ENCODE results near the gene CNBP. TPM values are rescaled to one million over a fixed set of nuclear protein-coding genes. Genes with fewer than 3 reads are reported as not detected.

Gene CNBP
- total and polyA plus RNA-seq, 2 of the 4 experiments (the other 2 are of a cell fraction) = 217 to 223 TPM

DNA sequence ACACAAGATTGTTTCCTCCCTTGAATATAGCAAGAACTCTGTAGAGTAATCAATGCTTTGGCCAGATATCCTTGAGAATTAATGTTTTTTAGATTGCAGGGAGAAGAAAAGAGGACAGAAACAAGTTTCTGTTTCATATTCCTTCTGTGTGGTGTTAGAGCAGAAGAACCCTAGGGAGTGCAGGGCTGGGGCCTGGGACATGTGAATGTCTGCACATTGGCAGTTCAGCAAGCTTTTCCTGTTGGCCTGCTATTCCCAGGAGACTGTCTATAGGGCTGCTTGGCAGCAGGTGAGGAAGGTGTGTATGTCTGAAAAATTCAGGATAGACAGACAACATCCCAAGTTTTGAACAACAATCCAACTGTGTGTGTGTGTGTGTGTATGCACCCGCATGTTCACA is 13.6 kb upstream of the CNBP start:
- Histone ChIP-seq H3K4me2 (ENCODE audit: low read depth, low read length) (no peak overlapping the region), H2BK15ac (ENCODE audit: low read depth, low read length) (no peak overlapping the region), H3K4ac (ENCODE audit: low read depth, low read length) (no peak overlapping the region; the same call in 1 of the 2 replicates), H3K27ac (ENCODE audit: insufficient read depth, low read length) (no peak overlapping the region), H2AFZ (replicated peaks; ENCODE audit: low read length, poor library complexity) (no peak overlapping the region), H3K4me1 (ENCODE audit: control insufficient read depth, insufficient read depth, low read length) (peaks cover 12% of the 10 kb centered on the region), H4K8ac (ENCODE audit: low read depth in 2 of 2, low read length in 2 of 2) (no peak overlapping the region), H3K79me1 (ENCODE audit: low read depth in 1 of 2, low read length in 2 of 2) (peaks cover 0 to 10% of the 10 kb centered on the region in 2 experiments; a peak in 3 of 4 replicates), H4K91ac (ENCODE audit: insufficient read depth, low read depth, low read length) (0 out of 2 replicates have a peak overlapping the region, but pooled peaks have one; percentile 11), H3K36me3 (ENCODE audit: control insufficient read depth, insufficient read depth, low read length) (no peaks in the 10 kb centered on the region), H3K9me3 (ENCODE audit: control insufficient read depth, insufficient read depth, low read length) (no peaks in the 10 kb centered on the region), H2BK120ac (ENCODE audit: low read depth, low read length) (0 out of 2 replicates have a peak overlapping the region, but pooled peaks have one; percentile 3), H2AK5ac (ENCODE audit: low read depth, low read length) (no peak overlapping the region), H3K23ac (ENCODE audit: low read depth, low read length) (no peak overlapping the region; the same call in 1 of the 2 replicates), H3K14ac (replicated peaks; ENCODE audit: low read depth, low read length) (0 out of 2 replicates have a peak overlapping the region, but pooled peaks have one; percentile 0), H2BK20ac (ENCODE audit: low read depth, low read length) (no peak overlapping the region), H3K18ac (ENCODE audit: low read depth, low read length) (no peak overlapping the region), H3K4me3 (ENCODE audit: insufficient read depth, low read depth, low read length) (no peak overlapping the region), H4K20me1 (ENCODE audit: insufficient read depth, low read length) (peaks cover 3% of the 10 kb centered on the region; the same call in 1 of the 2 replicates), H2AK9ac (replicated peaks; ENCODE audit: low read depth, low read length, poor library complexity) (no peak overlapping the region), H3K56ac (ENCODE audit: extremely low read depth, insufficient read depth, low read length) (no peak overlapping the region), H4K5ac (ENCODE audit: low read depth, low read length) (no peak overlapping the region), H3K27me3 (ENCODE audit: control insufficient read depth, insufficient read depth, low read length) (no peaks in the 10 kb centered on the region), H3K9me1 (ENCODE audit: insufficient read depth, low read length) (peaks cover 8% of the 10 kb centered on the region), H3K9ac (ENCODE audit: low read depth, low read length) (no peak overlapping the region), H2BK5ac (ENCODE audit: low read depth, low read length, poor library complexity, severe bottlenecking) (no peak overlapping the region)
- ATAC-seq (ENCODE audit: low read depth) (no peak), DNase-seq (no peak)
- CTCF ChIA-PET = interaction anchor here (2.1 kb wide), 2 partner anchors 35 to 49 kb away, joined by 8 to 10 read pairs; no protein-coding TSS in a partner anchor
- TF ChIP-seq, protein P1, sequence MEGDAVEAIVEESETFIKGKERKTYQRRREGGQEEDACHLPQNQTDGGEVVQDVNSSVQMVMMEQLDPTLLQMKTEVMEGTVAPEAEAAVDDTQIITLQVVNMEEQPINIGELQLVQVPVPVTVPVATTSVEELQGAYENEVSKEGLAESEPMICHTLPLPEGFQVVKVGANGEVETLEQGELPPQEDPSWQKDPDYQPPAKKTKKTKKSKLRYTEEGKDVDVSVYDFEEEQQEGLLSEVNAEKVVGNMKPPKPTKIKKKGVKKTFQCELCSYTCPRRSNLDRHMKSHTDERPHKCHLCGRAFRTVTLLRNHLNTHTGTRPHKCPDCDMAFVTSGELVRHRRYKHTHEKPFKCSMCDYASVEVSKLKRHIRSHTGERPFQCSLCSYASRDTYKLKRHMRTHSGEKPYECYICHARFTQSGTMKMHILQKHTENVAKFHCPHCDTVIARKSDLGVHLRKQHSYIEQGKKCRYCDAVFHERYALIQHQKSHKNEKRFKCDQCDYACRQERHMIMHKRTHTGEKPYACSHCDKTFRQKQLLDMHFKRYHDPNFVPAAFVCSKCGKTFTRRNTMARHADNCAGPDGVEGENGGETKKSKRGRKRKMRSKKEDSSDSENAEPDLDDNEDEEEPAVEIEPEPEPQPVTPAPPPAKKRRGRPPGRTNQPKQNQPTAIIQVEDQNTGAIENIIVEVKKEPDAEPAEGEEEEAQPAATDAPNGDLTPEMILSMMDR (conservative IDR thresholded peaks at IDR 0.05; ENCODE audit: low read depth, low read length) = no peak
- TF ChIP-seq MAZ (IDR thresholded peaks at IDR 0.05; ENCODE audit: borderline replicate concordance, low read depth, low read length) (no peak), RAD21 (IDR thresholded peaks at IDR 0.05; ENCODE audit: low read length) (no peak), MAFK (IDR thresholded peaks at IDR 0.05; ENCODE audit: low read depth, low read length) (no peak), RFX5 (IDR thresholded peaks at IDR 0.05; ENCODE audit: low read depth, low read length) (no peak), POLR2A (IDR thresholded peaks at IDR 0.05; ENCODE audit: low read depth, low read length) (no peak), CHD1 (IDR thresholded peaks at IDR 0.05; ENCODE audit: low read depth, low read length) (no peak)
- in situ Hi-C loops (cut with MboI; ENCODE audit: low sequenced_read_pairs) = no loop called here
- POLR2A ChIA-PET (ENCODE audit: unreplicated experiment) = no interaction called here
- dilution Hi-C loops (cut with HindIII; ENCODE audit: low sequenced_read_pairs, unreplicated experiment) = no loop called here
- no TSS peak for BruUV-seq (replicated peaks)
- intact Hi-C loops (cut with micrococcal nuclease) = loop anchor here (5.0 kb wide), 1 partner anchor 50 kb away; the partner anchor contains the start of gene COPG1
- no CpG with 5 or more reads among the region's 1 CpG for WGBS, 2 experiments (ENCODE audit: extremely low coverage in 2 of 2, insufficient read length in 1 of 2)
